Activated CD4-positive, alpha-beta T cell treated with anti-CD3 and anti-CD28 coated beads, Interleukin-10, Interleukin-2, amounts not matched to agents 100 ng/mL and 50 ng/mL, durations not matched to agents 16 hours and 8 hours (primary cell): ENCODE results near the gene ADGB.
"Not testable (repeated sequence)": the region's sequence is repeated elsewhere in the genome, so short reads cannot be mapped to it uniquely, and the experiment has no call there.

ENCODE experiments used
- DNase-seq: peaks from one replicate; pipeline ENCODE4 v3.0.0-alpha.2; 2020

ADGB gene

GRCh38 chr6:146827216-146827928 is 228.6 kb downstream of the ADGB start:
- DNase-seq: no peak

GRCh38 chr6:146829792-146830565 is 231.2 kb downstream of the ADGB start:
- DNase-seq: no peak

- DNase-seq: no peak
These were observed 234.4 kb downstream of the ADGB start for GRCh38 chr6:146833157-146833556.

GRCh38 chr6:146840216-146840615 is 241.4 kb downstream of the ADGB start:
- no peak for DNase-seq

DNA sequence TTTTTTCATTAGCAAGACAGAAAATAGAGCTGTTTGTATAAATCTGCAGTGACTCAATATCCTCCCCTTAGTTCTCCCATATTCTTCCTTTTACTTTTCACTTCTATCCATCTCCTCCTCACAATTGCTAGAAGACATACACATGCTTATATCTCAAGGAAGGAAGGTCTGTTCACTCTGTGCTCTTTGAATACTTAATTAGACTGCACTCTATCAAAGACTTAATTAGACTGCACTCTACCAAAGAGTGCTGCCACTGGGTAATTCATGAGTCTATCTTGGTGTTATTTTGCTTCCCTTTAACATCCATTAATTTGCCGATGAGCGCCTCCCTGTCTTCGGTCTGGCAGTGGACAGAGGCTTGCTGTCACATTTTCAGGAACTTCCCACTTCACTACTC is 241.9 kb downstream of the ADGB start:
- no peak for DNase-seq

- DNase-seq: no peak
These were observed 248.7 kb downstream of the ADGB start for GRCh38 chr6:146847426-146847825.

- peak; percentile 55 for DNase-seq
These were observed 251.6 kb downstream of the ADGB start for GRCh38 chr6:146850238-146850896.

DNA sequence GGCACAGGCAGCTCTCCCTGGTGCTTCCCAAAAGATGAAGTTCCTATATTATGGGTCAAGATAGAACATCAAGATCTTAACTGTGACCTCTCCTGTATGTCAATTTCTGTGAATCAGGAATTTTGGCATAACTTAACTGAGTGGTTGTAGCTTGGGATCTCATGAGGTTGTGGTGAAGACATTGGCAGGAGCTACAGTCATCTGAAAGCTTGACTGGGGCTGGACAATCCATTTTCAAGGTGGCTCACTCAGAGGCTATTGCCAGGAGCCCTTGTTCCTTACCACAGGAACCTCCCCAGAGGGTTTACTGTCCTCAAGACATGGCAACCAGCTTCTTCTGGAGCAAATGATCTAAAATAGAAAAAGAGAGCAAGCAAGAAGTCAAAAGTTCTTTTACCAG is 252.2 kb downstream of the ADGB start:
- DNase-seq: no peak

DNA sequence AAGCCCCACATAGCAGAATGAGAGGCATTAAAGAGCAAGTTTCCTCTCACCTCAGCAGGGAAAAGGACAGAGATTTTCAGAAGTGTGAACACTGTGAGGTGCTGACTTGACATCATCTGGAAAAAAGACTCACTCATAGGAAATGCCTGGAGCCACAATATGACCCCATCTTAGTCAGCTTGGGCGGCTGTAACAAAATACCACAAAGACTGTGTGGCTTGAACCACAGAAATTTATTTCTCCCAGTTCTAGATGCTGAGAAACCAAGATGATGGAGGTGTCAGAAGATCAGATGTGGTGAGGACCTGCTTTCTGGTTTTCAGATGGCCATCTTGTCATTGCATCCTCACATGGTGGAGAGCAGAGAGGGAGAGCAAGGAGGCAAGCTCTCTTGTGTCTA is 253.1 kb downstream of the ADGB start:
- peak; percentile 86 for DNase-seq

DNA sequence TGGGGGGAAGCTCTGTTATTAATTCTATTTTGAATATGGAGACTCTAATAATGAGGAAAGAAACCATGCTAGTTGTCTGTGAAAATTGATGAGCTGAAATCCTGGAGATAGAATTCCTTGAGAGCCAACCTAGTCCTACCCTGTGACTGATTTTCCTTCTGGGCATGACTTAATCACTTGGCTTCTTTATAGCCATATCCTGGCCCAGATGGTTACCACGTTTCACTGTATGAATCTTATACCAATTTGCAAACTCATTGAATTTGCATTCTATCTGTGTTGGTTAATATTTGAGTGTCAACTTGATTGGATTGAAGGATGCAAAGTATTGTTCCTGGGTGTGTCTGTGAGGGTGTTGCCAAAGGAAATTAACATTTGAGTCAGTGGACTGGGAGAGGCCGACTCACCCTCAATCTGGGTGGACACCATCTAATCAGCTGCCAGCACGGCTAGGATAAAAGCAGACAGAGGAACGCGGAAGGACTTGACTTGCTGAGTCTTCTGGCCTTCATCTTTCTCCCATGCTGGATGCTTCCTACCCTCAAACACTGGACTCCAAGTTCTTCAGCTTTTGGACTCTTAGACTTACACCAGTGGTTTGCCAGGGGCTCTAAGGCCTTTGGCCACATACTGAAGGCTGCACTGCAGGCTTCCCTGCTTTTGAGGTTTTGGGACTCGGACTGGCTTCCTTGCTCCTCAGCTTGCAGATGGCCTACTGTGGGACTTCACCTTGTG is 255.9 kb downstream of the ADGB start:
- not testable (repeated sequence) for DNase-seq

DNA sequence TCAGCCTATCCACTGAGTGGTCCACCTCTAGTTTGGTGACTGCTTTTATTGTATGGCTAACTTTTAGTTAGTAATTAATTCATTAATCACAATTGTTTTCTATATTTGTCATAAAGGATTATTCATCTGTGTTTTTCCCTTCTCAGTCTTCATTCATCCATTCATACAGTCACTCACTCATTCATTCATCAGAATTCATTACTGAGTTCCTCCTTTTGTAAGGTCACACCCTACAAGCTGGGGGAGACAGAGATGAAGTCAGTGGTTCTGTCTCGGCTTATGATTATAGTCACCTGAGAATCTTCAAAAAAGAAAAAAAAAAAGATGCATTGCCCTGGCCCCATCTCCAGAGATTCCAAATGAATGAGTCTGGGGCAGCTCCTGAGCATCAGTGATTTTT is 257.1 kb downstream of the ADGB start:
- peak; percentile 48 for DNase-seq

DNA sequence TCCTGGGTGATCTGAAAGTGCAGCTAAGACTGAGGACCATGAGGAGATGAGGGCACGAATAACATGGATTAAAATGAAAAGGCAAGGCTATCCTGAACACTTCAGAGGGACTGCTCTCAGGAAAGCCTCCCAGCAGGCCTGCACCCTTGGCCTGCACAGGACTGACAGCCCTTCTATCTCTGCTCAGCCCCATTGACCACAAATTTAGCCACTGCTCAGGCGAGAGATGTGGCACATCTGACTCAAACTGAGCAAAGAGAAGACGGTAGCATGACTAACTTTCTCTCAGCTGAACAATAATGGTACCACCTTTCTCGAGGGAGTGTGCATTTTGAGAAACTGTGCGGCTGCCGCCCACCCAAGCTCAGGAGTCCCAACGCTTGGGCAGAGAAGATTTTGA is 257.5 kb downstream of the ADGB start:
- DNase-seq: peak; percentile 87

DNA sequence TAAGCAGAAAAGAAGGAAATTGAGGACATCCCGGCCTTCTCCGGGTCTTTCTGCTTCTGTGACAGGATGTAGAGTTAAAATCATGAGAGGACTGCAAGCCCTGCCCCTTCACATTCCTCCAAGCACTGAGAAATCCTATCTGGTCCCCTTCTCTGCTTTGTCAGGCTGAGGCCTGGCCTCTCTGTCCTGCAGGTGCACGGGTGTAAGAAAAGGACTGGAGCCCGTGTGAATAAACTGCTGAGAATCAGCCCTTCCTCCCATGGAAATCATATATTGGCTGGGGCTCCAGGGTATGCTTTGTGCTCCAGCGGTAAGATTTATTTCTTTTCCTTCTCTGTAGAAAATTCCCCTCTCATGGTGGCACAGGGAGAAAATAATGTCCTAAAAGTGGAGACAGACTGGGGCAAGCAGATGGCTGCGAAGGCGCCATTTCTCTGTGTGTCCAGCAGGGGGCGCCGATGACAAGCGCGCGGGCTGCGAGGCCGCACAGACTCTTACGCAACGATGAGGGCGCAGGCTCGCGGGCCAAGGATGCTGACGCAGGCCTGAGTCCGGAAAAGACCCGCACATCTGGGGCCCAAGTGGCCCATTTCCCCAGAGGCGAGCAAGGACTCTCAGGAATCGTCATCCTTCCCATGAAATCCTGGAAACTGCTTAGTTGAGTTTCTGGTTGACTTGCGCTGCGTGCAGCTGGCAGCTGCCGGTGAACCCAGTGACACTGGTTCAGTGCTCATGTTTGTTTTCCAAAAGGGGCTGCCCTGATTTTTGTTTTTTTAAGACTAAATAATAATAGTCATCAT is 258.6 kb downstream of the ADGB start:
- DNase-seq: peak; percentile 84

DNA sequence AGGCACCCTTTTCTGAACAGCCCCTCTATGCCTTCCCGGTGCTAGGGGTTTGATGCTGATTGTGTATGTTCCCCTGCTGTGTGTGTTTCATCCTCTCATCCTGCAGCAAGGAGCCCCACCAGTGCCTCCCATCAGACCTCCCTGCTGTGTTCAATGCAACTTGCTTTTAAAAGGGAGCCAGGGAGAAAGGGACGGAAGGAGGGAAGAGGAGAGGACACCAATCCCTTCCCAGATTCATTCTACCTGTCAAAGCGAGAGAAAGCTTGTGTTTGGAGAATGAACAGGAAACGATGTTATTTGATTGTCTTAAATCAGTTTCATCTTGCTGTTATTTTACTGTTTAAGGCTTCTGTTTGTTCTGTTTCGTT is 259.2 kb downstream of the ADGB start:
- DNase-seq: no peak

GRCh38 chr6:146859206-146859605 is 260.4 kb downstream of the ADGB start:
- no peak for DNase-seq

DNA sequence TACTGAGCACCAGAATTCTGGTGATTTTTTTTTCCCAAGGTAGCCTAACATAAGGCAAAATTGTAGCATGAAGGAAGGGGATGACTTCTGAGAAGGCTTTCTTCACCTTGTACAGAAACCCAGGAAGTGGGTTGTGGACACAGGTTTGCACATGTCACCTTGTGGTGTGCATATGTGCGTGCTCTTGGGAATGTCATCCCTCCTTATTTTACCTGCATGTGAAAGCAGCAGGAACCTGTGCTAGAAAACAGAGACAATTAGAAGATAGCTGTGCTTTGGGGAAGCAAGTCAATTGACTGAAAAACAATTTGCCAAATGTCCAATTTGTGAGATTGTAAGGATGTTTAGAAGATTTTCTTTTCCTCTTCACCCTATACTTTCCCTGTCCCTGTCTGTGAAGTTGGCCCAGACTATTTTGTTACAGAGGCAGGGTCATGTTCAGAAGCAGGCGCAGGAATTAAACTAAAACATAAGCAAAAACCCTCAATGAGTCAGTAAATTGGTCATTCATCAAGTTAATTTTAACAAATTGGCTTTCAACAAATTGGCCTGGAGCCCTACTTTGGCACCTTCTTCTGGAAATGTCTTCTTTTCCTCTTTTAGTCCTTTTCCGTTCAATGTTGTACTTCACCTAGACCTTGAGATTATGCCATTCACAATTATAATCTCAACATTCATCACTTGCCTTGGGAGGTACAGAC is 261.2 kb downstream of the ADGB start:
- DNase-seq: no peak

DNA sequence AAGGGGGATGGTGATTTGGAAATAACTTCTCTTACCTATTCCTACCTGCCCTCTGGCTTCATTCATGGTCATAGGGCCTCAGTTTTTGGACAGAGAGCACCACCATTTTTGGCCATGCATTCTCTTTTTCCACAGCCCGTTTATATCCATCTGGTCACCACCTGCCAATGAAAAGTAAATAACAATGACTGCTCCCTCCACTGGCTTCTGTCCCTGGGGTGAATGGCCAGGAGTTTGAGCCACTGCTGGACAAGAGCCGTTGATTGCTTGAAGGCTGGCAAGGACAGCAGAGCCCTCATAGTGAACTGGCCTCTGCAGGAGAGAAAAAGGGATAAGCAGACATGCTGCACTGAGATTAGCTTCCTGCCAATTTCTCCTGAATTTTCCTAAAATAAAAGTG is 261.8 kb downstream of the ADGB start:
- DNase-seq: no peak

DNA sequence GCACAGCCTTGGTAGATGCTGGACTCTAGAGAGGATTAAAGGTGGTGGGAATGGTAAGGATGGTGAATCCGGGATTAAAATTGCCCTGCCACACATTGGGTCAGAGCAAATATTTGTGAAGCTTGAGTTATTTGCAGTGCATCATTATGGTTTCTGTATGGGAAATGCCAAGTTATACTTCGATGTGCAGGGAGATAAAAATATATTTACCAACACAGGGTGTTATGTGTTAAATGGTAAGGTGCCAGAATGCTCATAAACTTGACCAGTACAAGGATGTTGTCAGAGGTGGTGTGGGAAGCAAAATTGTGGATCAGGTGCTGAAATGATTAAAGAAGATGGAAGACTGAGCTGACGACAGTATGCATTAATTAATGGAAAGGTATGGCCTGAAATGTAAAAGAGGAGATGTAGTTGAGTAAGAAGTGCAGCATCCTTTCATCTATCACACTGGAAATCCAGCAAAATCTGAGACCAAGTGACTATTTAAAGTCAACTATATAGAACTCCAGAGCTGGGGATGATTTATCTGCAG is 262.3 kb downstream of the ADGB start:
- no peak for DNase-seq

DNA sequence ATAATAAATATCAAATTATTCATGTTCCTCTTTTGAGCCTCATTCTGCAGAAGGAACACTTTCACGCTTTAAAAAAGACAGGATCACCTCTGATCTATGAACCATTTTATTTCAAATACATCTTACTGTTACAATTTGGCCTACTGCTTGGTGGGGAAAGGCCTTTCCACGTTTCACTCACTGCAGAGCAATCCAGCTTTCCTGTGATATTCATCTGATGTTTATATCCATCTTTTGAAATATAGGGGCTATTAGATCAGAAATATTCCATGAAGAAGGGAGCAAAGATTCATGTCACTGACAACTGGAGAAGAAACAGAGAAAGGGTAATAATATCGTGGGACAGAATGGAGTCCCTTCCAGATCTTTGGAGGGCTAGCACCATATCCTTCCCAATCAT is 262.9 kb downstream of the ADGB start:
- DNase-seq: no peak

- DNase-seq: no peak
These were observed 263.7 kb downstream of the ADGB start for GRCh38 chr6:146862508-146862919.

GRCh38 chr6:146864300-146864699 is 265.5 kb downstream of the ADGB start:
- DNase-seq: no peak

- DNase-seq: no peak
These were observed 266.1 kb downstream of the ADGB start for GRCh38 chr6:146864885-146865284.
